SHP77 treated with DMSO at 0.1 percent for 48 hours (cell line): ENCODE data around the gene SH3RF2.

Experiments
- DNase-seq: peaks from one replicate; lab custom pipeline; 2025; lab: John Stamatoyannopoulos, UW

SH3RF2 gene

GRCh38 chr5:146042628-146043279 is 106.4 kb downstream of the SH3RF2 start:
- no peak for DNase-seq

GRCh38 chr5:146043722-146044121 is 107.3 kb downstream of the SH3RF2 start:
- no peak for DNase-seq

- no peak for DNase-seq
Measured at GRCh38 chr5:146047396-146047795, 111.0 kb downstream of the SH3RF2 start.

DNA sequence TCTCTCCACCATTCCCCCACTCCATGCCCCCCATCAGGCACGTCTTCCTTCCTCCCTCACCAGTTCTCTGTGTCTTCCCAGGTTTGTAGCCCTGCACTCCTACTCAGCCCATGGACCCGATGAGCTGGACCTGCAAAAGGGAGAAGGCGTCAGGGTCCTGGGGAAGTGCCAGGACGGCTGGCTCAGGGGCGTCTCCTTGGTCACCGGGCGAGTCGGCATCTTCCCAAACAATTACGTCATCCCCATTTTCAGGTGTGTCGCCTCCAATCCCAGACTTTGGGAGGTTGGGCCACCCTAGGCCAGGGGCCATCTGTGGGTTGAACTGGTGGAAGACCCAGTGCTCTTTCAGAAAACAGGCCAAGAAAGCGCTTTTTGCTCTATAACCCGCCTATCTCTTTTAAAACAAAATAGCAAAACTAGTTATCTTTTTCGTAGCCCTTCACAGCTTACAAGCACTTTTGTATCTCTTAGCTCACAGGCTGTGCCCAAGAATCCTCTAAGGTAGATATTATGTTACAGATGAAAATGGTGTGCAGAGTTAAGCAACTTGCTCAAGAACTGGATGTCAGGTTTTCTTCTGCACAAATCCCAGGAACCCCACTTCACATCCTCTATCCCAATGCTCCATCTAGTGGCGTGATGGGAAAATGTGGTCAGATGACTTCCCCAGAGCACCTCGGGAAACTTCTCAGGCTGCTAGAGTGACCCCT is 112.8 kb downstream of the SH3RF2 start:
- DNase-seq, result peak; percentile 22

- no peak for DNase-seq
Measured at GRCh38 chr5:146049704-146050026, 113.3 kb downstream of the SH3RF2 start.

GRCh38 chr5:146050086-146050485 is 113.7 kb downstream of the SH3RF2 start:
- DNase-seq, result no peak

DNA sequence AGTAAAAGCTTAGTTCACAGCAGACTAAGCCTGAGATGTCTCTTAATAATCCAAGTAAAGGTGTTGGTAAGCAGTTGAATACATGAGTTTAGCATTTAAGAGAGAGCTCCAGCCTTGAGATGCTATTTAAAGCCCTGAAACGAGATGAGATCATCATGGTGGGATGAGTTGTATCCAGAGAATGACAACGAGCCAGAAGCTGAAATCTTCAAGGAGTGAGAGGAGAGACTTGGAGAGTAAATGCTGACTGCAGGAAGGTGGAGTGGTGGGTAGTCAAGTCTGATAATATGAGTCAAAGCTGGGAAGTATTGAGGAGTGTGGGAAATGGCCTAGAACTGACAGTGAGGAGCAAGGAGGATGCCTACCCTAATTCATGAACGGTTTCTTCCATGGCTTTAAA is 115.3 kb downstream of the SH3RF2 start:
- DNase-seq, result no peak

GRCh38 chr5:146052780-146053179 is 116.4 kb downstream of the SH3RF2 start:
- no peak for DNase-seq

DNA sequence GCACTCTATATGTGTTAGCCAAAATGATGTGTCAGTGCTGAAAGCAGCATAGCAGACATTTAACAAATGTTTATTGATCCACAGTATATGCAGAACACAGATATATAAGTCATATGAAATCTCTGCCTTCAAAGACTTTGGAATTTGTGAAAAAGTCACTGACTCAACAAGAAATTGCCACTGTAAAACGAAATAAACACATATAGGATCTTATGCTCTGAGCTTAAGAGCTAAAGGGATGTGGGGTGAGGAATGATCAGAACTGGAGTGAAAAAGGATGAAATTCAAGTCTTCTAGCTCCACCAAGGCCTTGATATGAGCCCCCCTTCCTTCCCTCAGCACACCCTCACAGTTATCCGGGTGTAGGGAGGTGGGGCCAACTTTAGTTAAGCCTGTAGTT is 119.1 kb downstream of the SH3RF2 start:
- DNase-seq, result no peak

- no peak for DNase-seq
Measured at GRCh38 chr5:146059460-146060220, 123.3 kb downstream of the SH3RF2 start.

DNA sequence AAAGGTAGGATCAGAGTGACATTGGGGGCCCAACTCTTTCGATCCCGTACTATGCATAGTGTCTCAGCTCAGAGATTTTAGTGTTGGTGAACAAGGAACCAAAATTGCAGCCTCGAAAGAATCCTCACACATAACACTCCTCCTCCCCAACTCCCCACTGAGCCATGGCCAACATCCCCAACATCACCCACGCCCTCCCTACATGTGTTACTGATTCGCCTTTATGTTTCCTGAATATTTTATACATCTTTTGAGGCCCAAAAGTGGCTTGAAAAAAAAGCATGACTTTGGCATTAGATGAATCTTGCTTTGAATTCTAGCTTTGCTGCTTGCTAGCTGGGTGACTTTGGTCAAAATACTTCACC is 123.8 kb downstream of the SH3RF2 start:
- DNase-seq, result no peak

- no peak for DNase-seq
Measured at GRCh38 chr5:146066968-146067367, 130.6 kb downstream of the SH3RF2 start.

DNA sequence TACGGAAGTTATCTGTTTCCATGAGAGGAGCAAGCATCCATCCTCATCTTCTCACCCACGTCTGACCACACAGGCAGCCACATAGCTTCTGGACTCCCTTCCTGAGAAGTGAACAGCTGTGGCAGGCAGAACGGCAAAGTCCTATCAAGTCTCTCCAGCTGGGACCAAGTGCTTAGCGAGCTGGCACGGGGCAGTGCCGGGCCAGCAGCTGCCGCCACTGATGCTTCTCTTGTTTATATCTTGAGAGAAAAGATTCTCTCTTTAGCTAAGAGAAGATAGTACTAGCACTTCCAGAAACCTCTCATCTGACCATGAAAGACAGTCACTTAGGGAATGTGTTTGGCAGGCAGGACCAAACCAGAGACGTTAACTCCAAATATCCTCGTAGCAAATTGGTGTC is 131.8 kb downstream of the SH3RF2 start:
- no peak for DNase-seq

GRCh38 chr5:146068977-146069779 is 132.8 kb downstream of the SH3RF2 start:
- no peak for DNase-seq

- DNase-seq, result no peak
Measured at GRCh38 chr5:146069780-146070099, 133.4 kb downstream of the SH3RF2 start.

DNA sequence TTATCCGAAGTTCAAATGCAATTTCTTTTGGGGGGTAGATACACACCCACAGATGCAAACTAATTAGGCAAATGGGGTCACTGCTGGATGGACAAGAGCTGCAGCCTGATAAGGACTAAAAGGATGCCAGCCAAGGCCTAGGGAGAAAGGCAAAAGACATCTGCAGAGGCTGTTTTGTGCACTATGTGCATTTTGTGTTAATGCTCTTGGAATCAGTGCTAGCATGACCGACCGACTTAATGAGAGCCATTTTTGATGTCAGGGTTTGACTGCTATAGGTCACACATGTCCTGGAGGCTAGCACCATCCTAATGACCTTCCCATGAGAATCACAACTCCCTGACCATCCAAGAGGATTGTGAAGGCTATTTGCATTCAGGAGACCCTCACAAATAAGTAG is 134.4 kb downstream of the SH3RF2 start:
- no peak for DNase-seq

- no peak for DNase-seq
Measured at GRCh38 chr5:146071171-146071570, 134.8 kb downstream of the SH3RF2 start.

DNA sequence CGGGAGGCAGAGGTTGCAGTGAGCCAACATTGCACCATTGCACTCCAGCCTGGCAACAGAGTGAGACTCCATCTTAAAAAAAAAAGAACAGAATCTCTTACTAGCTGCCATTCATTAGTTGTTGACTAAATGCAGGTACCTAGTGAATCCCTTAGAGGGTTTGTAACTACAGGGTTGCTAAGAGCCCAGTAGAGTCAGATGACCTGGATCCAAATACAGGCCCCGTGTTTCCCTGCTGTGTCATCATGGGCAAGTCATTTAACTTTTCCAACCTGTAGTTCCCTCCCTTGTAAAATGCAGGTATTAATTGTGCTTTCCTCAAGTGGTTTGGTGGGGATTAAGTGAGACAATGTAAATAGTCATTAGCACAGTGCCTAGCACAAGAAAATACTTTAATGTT is 136.2 kb downstream of the SH3RF2 start:
- DNase-seq, result no peak

GRCh38 chr5:146073239-146073900 is 137.0 kb downstream of the SH3RF2 start:
- DNase-seq, result no peak

DNA sequence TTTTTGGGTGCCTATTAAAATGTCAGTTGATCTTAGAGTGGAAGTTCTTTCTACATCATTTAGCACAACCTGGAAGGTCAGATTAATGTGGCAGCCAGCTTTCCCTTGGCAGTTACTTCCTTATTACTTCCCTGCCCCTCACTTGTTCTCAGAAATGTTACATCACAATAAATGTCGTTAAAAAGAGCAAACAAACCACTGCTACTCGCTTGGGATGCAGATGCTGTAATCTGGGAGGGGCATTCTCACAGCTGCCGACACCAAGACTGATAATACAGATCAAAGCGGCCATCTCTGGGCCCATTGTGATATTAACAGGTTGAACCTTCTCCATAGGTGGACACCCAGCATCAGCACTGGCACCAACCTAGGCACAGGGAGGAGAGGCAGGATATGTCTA is 139.7 kb downstream of the SH3RF2 start:
- DNase-seq, result peak; percentile 1

- no peak for DNase-seq
Measured at GRCh38 chr5:146076455-146076854, 140.1 kb downstream of the SH3RF2 start.

DNA sequence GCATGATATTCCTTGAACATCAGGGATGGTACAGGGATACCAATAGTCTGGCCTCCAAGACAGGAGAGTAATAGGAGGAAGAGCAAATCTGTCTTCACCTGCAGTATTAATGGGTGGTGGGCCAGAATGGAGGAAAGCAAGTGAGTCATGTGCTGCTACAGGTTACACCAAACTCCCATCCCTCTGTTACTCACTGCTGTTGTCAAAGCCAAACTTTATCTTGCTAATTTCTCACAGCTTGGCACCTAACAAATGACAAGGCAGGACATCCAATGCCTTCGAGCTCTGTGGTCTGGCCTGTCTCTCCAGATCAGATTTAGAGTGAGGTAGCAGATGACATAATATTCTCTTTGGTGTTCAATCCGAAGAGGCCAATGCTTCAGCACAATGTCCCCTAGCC is 142.2 kb downstream of the SH3RF2 start:
- no peak for DNase-seq
